Prostate gland (tissue), 2 donors: ENCODE measurements around the gene IFT25. TPM values are rescaled to one million over a fixed set of nuclear protein-coding genes. Genes with fewer than 3 reads are reported as not detected.

Source experiments
- DNase-seq: peaks from one replicate; pipeline ENCODE4 v3.0.0-alpha.2; 2019; ENCODE audit warnings: low spot score
- H3K27ac ChIP-seq, 2 donors: fragments of 200-600 bp; sonication (generic); 2 replicates each; pipeline ENCODE4 v1.5.1; 2017 to 2019
- H3K27me3 ChIP-seq: fragments of 200-600 bp; sonication (generic); replicated peaks from 2 replicates; pipeline ENCODE4 v1.5.1; 2019; ENCODE audit not compliant: insufficient read depth
- H3K36me3 ChIP-seq, 2 donors: fragments of 200-600 bp; sonication (generic); 1 replicate in 1 of 2; 2 replicates in 1 of 2; pipeline versions ENCODE4 v1.5.1 to v1.8.1; 2017 to 2019
- H3K4me1 ChIP-seq: fragments of 200-600 bp; sonication (generic); replicated peaks from 2 replicates; pipeline ENCODE4 v1.5.1; 2019
- H3K4me3 ChIP-seq, 2 donors: fragments of 200-600 bp; sonication (generic); 2 replicates each; pipeline ENCODE4 v1.5.1; 2017 to 2019
- H3K9me3 ChIP-seq: fragments of 200-600 bp; sonication (generic); 2 replicates; pipeline ENCODE4 v1.5.1; 2017
- CTCF ChIP-seq, 4 experiments: fragments of 200-600 bp in 2 of 4; fragments of 450-650 bp in 2 of 4; sonication (generic) in 2 of 4; IDR thresholded peaks; 1 replicate in 3 of 4; 2 replicates in 1 of 4; pipeline ENCODE4 v1.5.1; 2016 to 2019; ENCODE audit warnings: antibody characterized with exemption in 4 of 4, mild to moderate bottlenecking in 2 of 4, moderate library complexity in 2 of 4
- POLR2A ChIP-seq: fragments of 450-650 bp; IDR thresholded peaks from one replicate; pipeline ENCODE4 v1.6.1; 2016; ENCODE audit warnings: antibody characterized with exemption, mild to moderate bottlenecking
- POLR2AphosphoS5 ChIP-seq: sonication (generic); formaldehyde crosslinking; IDR thresholded peaks from one replicate; pipeline ENCODE4 v1.6.1; 2017; ENCODE audit warnings: antibody characterized with exemption
- WGBS: methylation state at CpG from one replicate; pipeline ENCODE4 v1.1.5; 2018; 5-methylcytosine and 5-hydroxymethylcytosine counted together
- intact Hi-C: fragments of 100-400 bp; cut with DNase I; formaldehyde crosslinking; loops from one replicate; pipeline ENCODE4 v1.14.2; 2022
- total RNA-seq, 2 donors: library from RNA; depleted of rRNA; stranded (reverse); fragments of >200 nt; gene quantifications; one replicate each; pipeline ENCODE4 v1.1.0, GENCODE V29; 2016

Gene IFT25
- total RNA-seq, 2 donors from 2014 or later, result 13.7 to 18.9 TPM

- H3K9me3 ChIP-seq, result no peaks in the 10 kb centered on the region
- peaks cover 0 to 6% of the 10 kb centered on the region in 2 donors for H3K36me3 ChIP-seq
- intact Hi-C loops, result no loop called here
- DNase-seq, result no peak
- no peak overlapping the region for H3K27ac ChIP-seq
- no peaks in the 10 kb centered on the region for H3K4me1 ChIP-seq
- TF ChIP-seq CTCF (IDR thresholded peaks at IDR 0.05) (no peak), POLR2A (no peak), POLR2AphosphoS5 (no peak)
- WGBS, result 68% methylated on average over 5 of the region's 5 CpGs
- no peak overlapping the region for H3K4me3 ChIP-seq
- H3K27me3 ChIP-seq, result no peaks in the 10 kb centered on the region
Measured at GRCh38 chr1:53871773-53872484, 73.6 kb downstream of the IFT25 start.

Other genes with a start within 250 kb of the IFT25 start
- 1 to 10 TPM; 1.1 to 8.1 TPM for gene GLIS1, start 206.5 kb downstream of the IFT25 start, total RNA-seq
- 10 to 100 TPM; 15.3 to 20.6 TPM for gene NDC1, start 107.4 kb downstream of the IFT25 start, total RNA-seq
- gene YIPF1, start 55.9 kb downstream of the IFT25 start, total RNA-seq, result 100 to 1,000 TPM in 1 of 2 donors, 10 to 100 TPM in 1; 40.0 to 105 TPM
- gene DIO1, start 51.5 kb downstream of the IFT25 start, total RNA-seq, result under 1 TPM in 1 of 2 donors, not detected in 1; 0.23 TPM
- 10 to 100 TPM; 21.1 to 31.8 TPM for gene LRRC42, start 651 bp upstream of the IFT25 start, total RNA-seq
- gene LDLRAD1, start 72.5 kb upstream of the IFT25 start, total RNA-seq, result 1 to 10 TPM in 1 of 2 donors, under 1 TPM in 1; 0.55 to 3.3 TPM
- gene TMEM59, start 107.5 kb upstream of the IFT25 start, total RNA-seq, result 100 to 1,000 TPM; 394 to 817 TPM
- gene TCEANC2, start 107.9 kb upstream of the IFT25 start, total RNA-seq, result 1 to 10 TPM; 2.5 to 5.0 TPM
- under 1 TPM in 1 of 2 donors, not detected in 1; 0.23 TPM for gene CDCP2, start 207.3 kb upstream of the IFT25 start, total RNA-seq